ENCODE data around the gene C6. TPM values are rescaled to one million over a fixed set of nuclear protein-coding genes. Genes with fewer than 3 reads are reported as not detected.
"Not testable (repeated sequence)": the region's sequence is repeated elsewhere in the genome, so short reads cannot be mapped to it uniquely, and the experiment has no call there.

C6 gene
- total RNA-seq, 1 donor: 0.27 TPM

DNA sequence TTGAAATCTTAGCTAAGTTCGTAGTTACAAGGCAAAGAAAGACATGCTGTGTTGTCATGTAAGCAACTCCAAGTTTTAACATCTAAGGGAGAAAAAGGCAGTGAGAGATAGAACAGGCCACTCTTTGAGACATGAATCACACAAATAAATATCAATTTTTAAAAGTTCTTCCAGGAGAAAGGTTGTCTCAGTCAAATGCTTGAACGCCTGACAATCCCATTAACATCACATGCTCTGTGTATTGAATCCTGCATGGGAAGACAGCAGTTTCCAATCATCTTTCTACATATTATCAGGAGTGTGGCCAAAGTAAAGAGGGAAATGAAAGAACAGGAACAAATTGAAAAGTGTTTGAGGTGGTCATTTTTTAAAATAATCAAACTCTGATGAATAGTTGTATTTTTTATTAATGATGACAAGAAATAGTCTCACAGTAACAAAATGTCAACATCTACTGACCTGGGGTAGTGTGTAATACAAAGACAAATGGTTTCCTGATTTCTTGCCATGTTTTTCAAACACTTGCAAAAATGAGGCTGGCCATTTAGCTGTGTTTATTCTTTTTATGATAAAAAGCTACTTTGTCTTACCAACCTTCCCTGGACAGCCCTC lies 6.4 kb upstream of the C6 start:
- DNase-seq (ENCODE audit: low read depth): peak; percentile 53
- TF ChIP-seq, protein P1, sequence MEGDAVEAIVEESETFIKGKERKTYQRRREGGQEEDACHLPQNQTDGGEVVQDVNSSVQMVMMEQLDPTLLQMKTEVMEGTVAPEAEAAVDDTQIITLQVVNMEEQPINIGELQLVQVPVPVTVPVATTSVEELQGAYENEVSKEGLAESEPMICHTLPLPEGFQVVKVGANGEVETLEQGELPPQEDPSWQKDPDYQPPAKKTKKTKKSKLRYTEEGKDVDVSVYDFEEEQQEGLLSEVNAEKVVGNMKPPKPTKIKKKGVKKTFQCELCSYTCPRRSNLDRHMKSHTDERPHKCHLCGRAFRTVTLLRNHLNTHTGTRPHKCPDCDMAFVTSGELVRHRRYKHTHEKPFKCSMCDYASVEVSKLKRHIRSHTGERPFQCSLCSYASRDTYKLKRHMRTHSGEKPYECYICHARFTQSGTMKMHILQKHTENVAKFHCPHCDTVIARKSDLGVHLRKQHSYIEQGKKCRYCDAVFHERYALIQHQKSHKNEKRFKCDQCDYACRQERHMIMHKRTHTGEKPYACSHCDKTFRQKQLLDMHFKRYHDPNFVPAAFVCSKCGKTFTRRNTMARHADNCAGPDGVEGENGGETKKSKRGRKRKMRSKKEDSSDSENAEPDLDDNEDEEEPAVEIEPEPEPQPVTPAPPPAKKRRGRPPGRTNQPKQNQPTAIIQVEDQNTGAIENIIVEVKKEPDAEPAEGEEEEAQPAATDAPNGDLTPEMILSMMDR (IDR thresholded peaks at IDR 0.05; ENCODE audit: insufficient read depth, low read length): no peak
- no peak overlapping the region for H3K4me3 ChIP-seq (ENCODE audit: low read depth, low read length)

GRCh38 chr5:41218929-41219657 lies 5.8 kb upstream of the C6 start:
- no peak for DNase-seq (ENCODE audit: low read depth)
- TF ChIP-seq, protein P1 (IDR thresholded peaks at IDR 0.05; ENCODE audit: insufficient read depth, low read length): no peak
- no peak overlapping the region for H3K4me3 ChIP-seq (ENCODE audit: low read depth, low read length)

GRCh38 chr5:41214182-41214581 lies 850 bp upstream of the C6 start:
- TF ChIP-seq, protein P1 (IDR thresholded peaks at IDR 0.05; ENCODE audit: insufficient read depth, low read length): no peak
- H3K4me3 ChIP-seq (ENCODE audit: low read depth, low read length): no peak overlapping the region
- no peak for DNase-seq (ENCODE audit: low read depth)

DNA sequence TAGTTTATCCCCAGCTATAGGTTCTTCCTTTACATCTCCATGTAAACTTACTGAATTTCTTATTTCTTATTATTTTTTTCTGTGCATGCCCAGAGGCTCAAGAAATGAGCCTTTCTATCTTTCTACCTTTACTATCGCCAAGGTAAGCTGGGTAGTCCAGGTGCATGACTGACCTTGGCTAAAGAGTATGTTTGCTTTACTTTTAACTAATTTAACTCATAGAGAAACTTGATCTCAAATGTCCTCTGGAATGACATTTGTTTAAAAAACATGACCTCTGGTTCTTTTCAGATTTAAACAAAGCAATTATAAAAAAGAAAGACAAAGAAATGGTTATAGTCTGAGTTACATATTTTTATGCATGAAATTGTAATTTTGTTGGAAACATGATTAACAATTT lies 397 bp downstream of the C6 start:
- TF ChIP-seq, protein P1 (IDR thresholded peaks at IDR 0.05; ENCODE audit: insufficient read depth, low read length): no peak
- DNase-seq (ENCODE audit: low read depth): no peak

DNA sequence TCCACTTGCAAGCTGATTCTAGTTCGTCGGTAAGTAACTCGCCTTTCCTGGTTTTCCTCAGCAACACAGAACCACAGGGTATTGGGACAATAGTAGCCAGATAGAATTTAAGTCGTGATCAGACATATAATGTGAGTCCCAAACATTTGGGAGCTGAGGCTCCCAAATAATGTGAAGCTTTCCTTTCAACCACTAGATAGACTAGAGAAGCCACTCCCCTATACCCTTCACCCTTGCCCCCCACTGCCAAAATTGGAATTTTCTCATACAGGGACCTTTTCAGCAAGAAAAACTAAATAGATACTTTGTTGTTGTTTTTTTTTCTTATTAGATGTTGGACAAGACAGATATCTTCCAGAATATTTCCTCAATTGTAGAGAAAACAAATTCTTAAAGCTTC lies 1.9 kb downstream of the C6 start:
- TF ChIP-seq, protein P1 (IDR thresholded peaks at IDR 0.05; ENCODE audit: insufficient read depth, low read length): no peak
- no peak overlapping the region for H3K4me3 ChIP-seq (ENCODE audit: low read depth, low read length)
- DNase-seq (ENCODE audit: low read depth): no peak

More for the DNA sequence above, 397 bp downstream of the C6 start:
- H3K4me3 ChIP-seq (ENCODE audit: low read depth, low read length): no peak overlapping the region

- H3K4me3 ChIP-seq (ENCODE audit: low read depth, low read length); DNase-seq (ENCODE audit: low read depth): not testable (repeated sequence)
These were observed 7.9 kb downstream of the C6 start for GRCh38 chr5:41205475-41205874.

DNA sequence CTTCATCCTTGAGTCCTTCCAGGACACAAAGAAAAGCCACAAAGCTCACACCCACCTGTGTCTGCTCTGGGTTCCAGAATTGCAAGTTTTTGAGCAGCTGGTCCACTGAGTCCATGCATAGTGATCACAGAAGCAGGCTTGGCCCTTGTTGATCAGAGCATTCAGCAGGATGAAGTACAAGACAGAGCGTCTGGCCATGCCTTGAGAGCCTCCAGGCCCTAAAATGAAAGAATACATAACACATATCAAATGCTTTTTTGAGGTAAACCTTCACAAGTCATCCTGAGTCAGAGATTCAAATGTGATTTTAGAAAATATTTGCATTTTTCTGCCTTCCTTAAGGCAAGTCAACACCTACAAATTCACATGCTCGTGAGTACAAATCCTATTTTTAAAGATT lies 10.3 kb downstream of the C6 start:
- TF ChIP-seq, protein P1 (IDR thresholded peaks at IDR 0.05; ENCODE audit: insufficient read depth, low read length): no peak
- DNase-seq (ENCODE audit: low read depth): no peak
- H3K4me3 ChIP-seq (ENCODE audit: low read depth, low read length): no peak overlapping the region

Data from fibroblast of the aortic adventitia (primary cell).